ENCODE data around the gene CTNNB1.

Gene CTNNB1

DNA sequence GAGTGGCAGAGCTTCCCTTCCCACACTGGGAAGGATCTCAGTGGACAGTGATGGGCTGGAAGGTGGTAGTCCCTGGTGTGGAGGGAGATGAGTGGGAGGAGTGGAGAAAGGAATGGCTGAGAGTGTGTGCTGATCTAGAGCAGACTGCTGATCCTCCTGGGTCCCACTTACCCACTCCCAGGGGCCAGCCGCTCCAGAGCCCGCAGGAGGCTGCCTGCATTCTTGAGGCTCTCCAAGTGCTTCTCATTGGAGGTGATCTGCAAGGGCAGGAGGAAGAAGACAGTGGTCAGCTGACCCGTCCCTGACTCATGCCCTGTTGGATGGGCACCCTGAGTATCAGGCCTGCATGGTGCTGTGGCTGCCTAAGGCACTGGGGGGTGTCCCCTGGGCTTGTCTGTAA is 50.0 kb downstream of the CTNNB1 start:
- no peak for TF ChIP-seq Cebpa-rat (IDR thresholded peaks at IDR 0.05)
- Histone ChIP-seq H3K4me1 (peaks cover 0 to 27% (median 23%) of the 10 kb centered on the region in 10 experiments; a peak in 13 of 20 replicates), H3K4me2 (no peak overlapping the region), H3K27me3 (no peaks in the 10 kb centered on the region), H3K27ac (no peak overlapping the region), H3K36me3 (peaks cover 7 to 20% (median 17%) of the 10 kb centered on the region in 11 experiments; a peak in 20 of 22 replicates), H3K4me3 (no peak overlapping the region), H3K9ac (no peak overlapping the region), H3K9me3 (replicated peaks in 1 of 11) (peaks cover 0 to 4% (median 0%) of the 10 kb centered on the region in 11 experiments; a peak in 3 of 22 replicates), H4K20me1 (peaks cover 0 to 42% (median 12%) of the 10 kb centered on the region in 11 experiments; a peak in 11 of 22 replicates)

DNA sequence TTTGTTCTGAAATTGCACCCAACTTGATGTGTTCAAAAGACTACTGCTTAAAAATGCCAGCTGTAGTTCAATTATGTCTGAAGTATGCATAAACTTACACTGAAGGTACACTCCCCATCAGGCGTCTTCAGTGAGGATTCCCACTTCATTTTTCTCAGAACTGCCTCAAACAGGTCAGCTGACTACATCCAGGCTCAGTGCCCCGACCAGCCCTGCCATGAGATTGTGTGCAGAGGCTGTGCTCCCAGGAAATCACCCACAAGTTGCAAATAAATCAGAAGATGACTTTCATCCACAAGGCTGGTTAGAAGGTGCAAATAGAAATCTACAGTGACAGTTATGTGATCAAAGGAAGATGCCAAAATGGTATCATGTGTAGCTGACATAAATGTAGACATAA is 51.5 kb downstream of the CTNNB1 start:
- Histone ChIP-seq H3K27me3 (no peaks in the 10 kb centered on the region), H3K27ac (no peak overlapping the region), H3K4me3 (no peak overlapping the region), H3K4me2 (no peak overlapping the region), H3K4me1 (peaks cover 0 to 25% (median 18%) of the 10 kb centered on the region in 10 experiments; a peak in 13 of 20 replicates), H4K20me1 (peaks cover 0 to 27% (median 3%) of the 10 kb centered on the region in 11 experiments; a peak in 7 of 22 replicates), H3K36me3 (peaks cover 0 to 5% (median 2%) of the 10 kb centered on the region in 11 experiments; a peak in 5 of 22 replicates), H3K9ac (no peak overlapping the region), H3K9me3 (replicated peaks in 1 of 11) (peaks cover 0 to 4% (median 0%) of the 10 kb centered on the region in 11 experiments; a peak in 3 of 22 replicates)
- no peak for TF ChIP-seq Cebpa-rat (IDR thresholded peaks at IDR 0.05)

DNA sequence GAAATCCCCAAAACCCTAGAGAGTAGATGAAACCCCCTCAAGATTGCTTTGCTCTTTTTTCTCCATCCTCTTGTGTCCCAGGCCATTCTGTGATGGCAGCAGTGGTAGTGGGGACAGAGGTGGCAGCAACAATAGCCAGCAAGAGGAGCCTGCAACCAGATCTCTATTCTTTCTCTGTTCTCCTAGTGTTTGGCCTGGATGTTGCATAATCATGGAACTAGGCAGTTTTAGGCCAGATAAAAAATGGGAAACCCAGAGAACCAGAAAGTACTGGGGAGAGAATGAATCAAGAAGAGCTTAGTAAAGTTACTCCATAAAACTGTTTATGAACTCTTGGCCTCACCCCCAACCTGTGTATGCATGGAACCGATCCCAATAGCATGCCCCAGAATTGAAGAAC is 52.3 kb downstream of the CTNNB1 start:
- Histone ChIP-seq H3K27me3 (no peaks in the 10 kb centered on the region), H3K36me3 (no peaks in the 10 kb centered on the region), H3K4me2 (no peak overlapping the region), H4K20me1 (peaks cover 0 to 19% (median 0%) of the 10 kb centered on the region in 11 experiments; a peak in 4 of 22 replicates), H3K4me3 (no peak overlapping the region), H3K27ac (no peak overlapping the region), H3K4me1 (peaks cover 0 to 17% (median 12%) of the 10 kb centered on the region in 10 experiments; a peak in 13 of 20 replicates), H3K9ac (no peak overlapping the region), H3K9me3 (replicated peaks in 1 of 11) (peaks cover 0 to 4% (median 0%) of the 10 kb centered on the region in 11 experiments; a peak in 3 of 22 replicates)
- TF ChIP-seq Cebpa-rat (IDR thresholded peaks at IDR 0.05): 0 out of 22 replicates have a peak, but pooled peaks of 1 of the 11 experiments have one; percentile 16

DNA sequence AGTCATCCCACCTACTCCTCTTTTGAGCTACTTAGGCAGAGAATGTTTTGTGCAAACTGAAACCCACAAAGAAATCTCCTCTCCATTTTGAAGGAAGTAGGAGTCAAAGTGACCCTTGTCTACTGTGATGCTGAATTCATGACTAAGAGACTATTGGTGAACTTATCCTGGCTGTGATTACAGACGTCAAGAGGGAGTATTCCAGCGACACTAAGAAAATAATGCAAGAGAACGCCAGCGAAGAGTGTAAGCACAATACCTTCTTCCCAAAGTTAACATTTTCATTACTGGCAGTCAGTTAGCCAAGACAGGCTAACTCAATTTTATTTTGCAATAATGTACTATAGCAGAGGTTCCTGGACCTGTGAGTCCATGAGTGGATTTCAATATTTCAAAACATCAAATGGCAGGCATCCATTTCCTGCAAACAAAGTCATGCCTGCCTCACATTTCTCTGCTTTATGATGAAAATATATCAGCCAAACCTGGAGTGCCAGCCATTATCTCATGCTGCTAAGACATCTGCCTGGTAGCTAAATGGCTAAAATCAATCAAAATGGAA is 59.0 kb downstream of the CTNNB1 start:
- Histone ChIP-seq H3K9me3 (replicated peaks in 1 of 11) (peaks cover 0 to 4% (median 0%) of the 10 kb centered on the region in 11 experiments; a peak in 3 of 22 replicates), H3K27ac (no peak overlapping the region), H4K20me1 (no peaks in the 10 kb centered on the region), H3K27me3 (no peaks in the 10 kb centered on the region), H3K4me1 (no peaks in the 10 kb centered on the region), H3K9ac (no peak overlapping the region), H3K4me3 (no peak overlapping the region), H3K4me2 (no peak overlapping the region), H3K36me3 (no peaks in the 10 kb centered on the region)
- no peak for TF ChIP-seq Cebpa-rat (IDR thresholded peaks at IDR 0.05)

DNA sequence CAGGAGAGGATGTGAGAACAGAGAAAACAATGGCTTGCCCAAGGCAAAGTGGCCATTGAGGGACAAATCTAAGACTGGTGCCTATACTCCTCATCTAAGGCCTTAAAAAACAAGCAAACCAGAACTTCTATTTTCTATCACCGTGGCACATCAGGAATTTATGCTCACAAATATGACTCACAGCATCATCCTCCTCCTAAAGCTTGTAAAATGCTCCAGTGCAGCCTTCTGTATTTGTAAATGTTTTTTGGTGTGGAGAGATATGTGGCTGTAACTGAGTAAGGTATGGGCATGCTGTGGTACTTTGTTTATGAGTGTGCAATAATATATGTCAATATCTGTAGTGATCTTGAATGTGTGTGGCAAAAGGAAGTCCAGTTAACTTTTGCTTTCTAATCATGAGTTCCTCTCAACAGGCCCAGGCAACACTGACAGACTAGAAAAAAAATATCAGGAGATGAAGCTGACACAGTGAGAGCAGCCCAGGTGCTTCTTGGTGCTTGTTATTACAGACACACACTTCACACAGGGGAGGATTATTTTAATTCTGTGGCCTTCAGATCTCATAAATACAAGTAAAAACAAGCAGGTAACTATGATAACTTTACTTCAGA is 60.3 kb downstream of the CTNNB1 start:
- Histone ChIP-seq H3K4me2 (no peak overlapping the region), H3K9ac (no peak overlapping the region), H3K27ac (no peak overlapping the region), H3K36me3 (no peaks in the 10 kb centered on the region), H4K20me1 (no peaks in the 10 kb centered on the region), H3K9me3 (replicated peaks in 1 of 11) (no peaks in the 10 kb centered on the region), H3K4me1 (peaks cover 0 to under 1% (median 0%) of the 10 kb centered on the region in 10 experiments; a peak in 1 of 20 replicates), H3K4me3 (no peak overlapping the region), H3K27me3 (no peaks in the 10 kb centered on the region)
- TF ChIP-seq Cebpa-rat (IDR thresholded peaks at IDR 0.05): no peak

DNA sequence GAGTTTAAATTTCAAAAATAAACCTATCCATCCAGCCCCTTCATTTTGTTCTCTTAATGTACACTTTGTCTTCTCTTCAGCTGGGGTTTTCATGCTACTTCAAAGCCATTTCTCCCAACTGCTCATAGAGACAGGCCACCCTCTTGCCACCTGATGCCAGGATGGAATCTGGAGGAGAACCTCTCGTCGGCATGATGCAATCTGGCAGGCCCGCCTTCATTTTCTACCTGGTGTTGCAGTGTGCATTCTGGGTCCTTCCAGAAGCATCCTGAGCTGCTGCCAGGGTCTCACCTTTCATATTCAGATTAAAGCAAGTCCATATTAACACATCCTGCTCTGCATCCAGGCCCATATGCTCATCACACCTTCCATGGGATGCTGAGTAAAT is 60.8 kb downstream of the CTNNB1 start:
- H3K4me2 ChIP-seq: no peak overlapping the region
- no peaks in the 10 kb centered on the region for H4K20me1 ChIP-seq
- H3K36me3 ChIP-seq: no peaks in the 10 kb centered on the region
- no peak for TF ChIP-seq Cebpa-rat (IDR thresholded peaks at IDR 0.05)
- H3K27me3 ChIP-seq: no peaks in the 10 kb centered on the region
- H3K4me1 ChIP-seq: peaks cover 0 to 5% (median 3%) of the 10 kb centered on the region in 10 experiments; a peak in 12 of 20 replicates
- H3K27ac ChIP-seq: no peak overlapping the region
- H3K9ac ChIP-seq: no peak overlapping the region
- no peaks in the 10 kb centered on the region for H3K9me3 ChIP-seq (replicated peaks in 1 of 11)
- no peak overlapping the region for H3K4me3 ChIP-seq

DNA sequence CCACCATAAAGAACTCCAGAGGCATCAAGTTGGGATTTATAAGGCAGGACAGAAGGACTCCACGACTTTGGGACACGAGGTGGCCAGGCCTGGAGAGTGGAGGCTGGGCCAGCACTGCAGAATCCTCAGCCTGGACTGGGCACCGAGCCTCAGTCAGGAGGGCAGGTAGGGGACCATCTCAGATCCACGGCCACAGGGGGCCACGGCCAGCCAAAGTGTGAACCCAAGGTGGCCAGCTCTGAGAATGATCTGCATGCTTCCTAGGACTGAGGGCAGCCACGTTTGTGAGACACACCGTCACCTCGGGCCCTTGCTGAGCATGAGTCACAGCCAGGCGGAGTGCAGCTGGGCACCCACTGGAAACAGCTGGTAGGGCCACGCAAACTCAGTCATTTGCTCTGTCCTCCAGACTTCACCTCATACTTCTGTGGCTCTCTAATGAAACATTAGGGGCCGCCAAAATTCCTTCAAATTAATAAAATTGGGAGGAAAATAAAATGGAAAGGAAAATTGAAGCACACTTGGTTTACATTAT is 65.8 kb downstream of the CTNNB1 start:
- H3K27me3 ChIP-seq: no peaks in the 10 kb centered on the region
- peak overlapping the region in 4 of 11 experiments; percentile 5 to 56 (median 28); a peak in 5 of 22 replicates for H3K4me2 ChIP-seq
- no peaks in the 10 kb centered on the region for H4K20me1 ChIP-seq
- H3K9me3 ChIP-seq (replicated peaks in 1 of 11): peaks cover 0 to 8% (median 0%) of the 10 kb centered on the region in 11 experiments; a peak in 2 of 22 replicates
- TF ChIP-seq Cebpa-rat (IDR thresholded peaks at IDR 0.05): no peak
- no peak overlapping the region for H3K4me3 ChIP-seq
- peaks cover 0 to 18% (median 15%) of the 10 kb centered on the region in 10 experiments; a peak in 15 of 20 replicates for H3K4me1 ChIP-seq
- no peak overlapping the region for H3K9ac ChIP-seq
- no peaks in the 10 kb centered on the region for H3K36me3 ChIP-seq
- no peak overlapping the region for H3K27ac ChIP-seq

DNA sequence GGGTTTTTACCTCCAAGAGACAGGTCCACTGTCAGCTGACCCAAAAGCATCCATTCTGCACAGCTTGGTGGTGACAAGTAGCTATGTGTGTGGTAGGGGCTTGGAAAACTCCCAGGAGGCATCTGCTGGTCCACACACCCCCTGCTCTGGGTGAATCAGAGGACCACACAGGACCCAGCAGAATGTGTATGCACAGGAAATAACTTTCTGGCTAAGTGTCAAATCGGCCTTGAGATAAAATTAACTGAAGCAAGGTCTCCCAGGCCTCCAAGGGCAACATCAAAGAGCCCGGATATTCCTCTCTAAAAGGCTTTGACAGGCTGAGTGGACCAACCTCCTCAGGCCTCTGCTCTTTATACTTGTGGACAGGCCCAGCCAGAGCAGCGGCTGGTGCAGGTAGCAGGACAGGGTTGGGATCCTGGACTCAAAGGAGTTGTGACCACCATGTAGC is 66.5 kb downstream of the CTNNB1 start:
- H3K27me3 ChIP-seq: no peaks in the 10 kb centered on the region
- no peaks in the 10 kb centered on the region for H4K20me1 ChIP-seq
- TF ChIP-seq Cebpa-rat (IDR thresholded peaks at IDR 0.05): no peak
- no peak overlapping the region for H3K9ac ChIP-seq
- no peak overlapping the region for H3K4me3 ChIP-seq
- peaks cover 0 to 18% (median 15%) of the 10 kb centered on the region in 10 experiments; a peak in 15 of 20 replicates for H3K4me1 ChIP-seq
- no peaks in the 10 kb centered on the region for H3K36me3 ChIP-seq
- peaks cover 0 to 8% (median 0%) of the 10 kb centered on the region in 11 experiments; a peak in 2 of 22 replicates for H3K9me3 ChIP-seq (replicated peaks in 1 of 11)
- peak overlapping the region in 9 of 11 experiments; percentile 10 to 56 (median 32); a peak in 14 of 22 replicates for H3K4me2 ChIP-seq
- no peak overlapping the region for H3K27ac ChIP-seq

All from BLaER1 treated with 17β-estradiol and CSF1 and Interleukin-3, amounts not matched to agents 10 nM and 100 nM (cell line).